CD8-positive, alpha-beta memory T cell (primary cell): ENCODE data around the gene TRANK1. TPM values are rescaled to one million over a fixed set of nuclear protein-coding genes. Genes with fewer than 3 reads are reported as not detected.

Experiments
- CTCF ChIA-PET: fragments of 350-600 bp; sonication (Branson Sonifier 250); formaldehyde crosslinking; loops from one replicate; lab custom pipeline; 2021; ENCODE audit warnings: antibody characterized with exemption; lab: Charles Lee
- POLR2A ChIA-PET: fragments of 350-600 bp; sonication (Branson Sonifier 250); formaldehyde crosslinking; loops from one replicate; lab custom pipeline; 2021; ENCODE audit warnings: antibody characterized with exemption; lab: Charles Lee
- DNase-seq, 5 donors: peaks; one replicate each; pipeline versions ENCODE4 v3.0.0 to v3.0.0-alpha.2; 2020 to 2022; ENCODE audit warnings: mixed read lengths in 1 of 5
- H3K27ac ChIP-seq: one replicate; pipeline ENCODE4 v1.7.0; 2013; ENCODE audit warnings: low read depth, mild to moderate bottlenecking, low read length, moderate library complexity
- H3K27me3 ChIP-seq: 2 replicates; pipeline ENCODE4 v1.7.0; 2013; ENCODE audit warnings: low read length, mild to moderate bottlenecking; ENCODE audit not compliant: insufficient read depth, poor library complexity, severe bottlenecking
- H3K36me3 ChIP-seq: 2 replicates; pipeline ENCODE4 v1.7.0; 2013; ENCODE audit warnings: mild to moderate bottlenecking, low read length, moderate library complexity; ENCODE audit not compliant: insufficient read depth
- H3K4me1 ChIP-seq: 2 replicates; pipeline ENCODE4 v1.7.0; 2013; ENCODE audit warnings: mild to moderate bottlenecking, low read length, moderate library complexity; ENCODE audit not compliant: insufficient read depth
- H3K4me3 ChIP-seq: 2 replicates; pipeline ENCODE4 v1.7.0; 2013; ENCODE audit warnings: mild to moderate bottlenecking, low read length
- H3K9me3 ChIP-seq: 2 replicates; pipeline ENCODE4 v1.7.0; 2013; ENCODE audit warnings: mild to moderate bottlenecking, low read length
- H3K27ac Mint-ChIP-seq, 8 donors: one replicate each; pipeline ENCODE4 v1.8.0; 2020 to 2021; ENCODE audit warnings: mixed read lengths in 8 of 8, mild to moderate bottlenecking in 6 of 8, inconsistent platforms in 3 of 8, moderate library complexity in 3 of 8
- H3K27me3 Mint-ChIP-seq, 2 donors: one replicate each; pipeline ENCODE4 v1.8.0; 2020 to 2021; ENCODE audit warnings: mixed read lengths in 2 of 2, mild to moderate bottlenecking in 1 of 2, moderate library complexity in 1 of 2
- H3K36me3 Mint-ChIP-seq, 3 donors: one replicate each; pipeline ENCODE4 v1.8.0; 2020 to 2021; ENCODE audit warnings: mixed read lengths in 3 of 3, inconsistent platforms in 1 of 3, mild to moderate bottlenecking in 1 of 3
- H3K4me1 Mint-ChIP-seq, 3 donors: one replicate each; pipeline ENCODE4 v1.8.0; 2020 to 2021; ENCODE audit warnings: mixed read lengths in 3 of 3, inconsistent platforms in 1 of 3, mild to moderate bottlenecking in 1 of 3
- H3K4me3 Mint-ChIP-seq, 7 donors: one replicate each; pipeline ENCODE4 v1.8.0; 2020 to 2021; ENCODE audit warnings: mixed read lengths in 7 of 7, mild to moderate bottlenecking in 6 of 7, moderate library complexity in 4 of 7, inconsistent platforms in 2 of 7
- H3K9me3 Mint-ChIP-seq, 5 donors: one replicate each; pipeline ENCODE4 v1.8.0; 2020 to 2022; ENCODE audit warnings: mixed read lengths in 5 of 5, mild to moderate bottlenecking in 3 of 5, moderate library complexity in 2 of 5, inconsistent platforms in 1 of 5
- polyA plus RNA-seq: library from polyadenylated mRNA; unstranded; fragments of 300-500 nt; fragmentation: Illumina TruSeq; gene quantifications from one replicate; pipeline ENCODE4 v1.2.3, GENCODE V29; 2021
- total RNA-seq, 2 experiments: library from RNA; stranded (reverse); gene quantifications; one replicate each; pipeline ENCODE4 v1.2.3, GENCODE V29; 2021

TRANK1 gene
- total RNA-seq (10 to 100 TPM; 12.7 to 16.2 TPM), polyA plus RNA-seq (33.2 TPM)

- peak within 1 kb of the TSS; percentile 65 for H3K27ac ChIP-seq
- POLR2A ChIA-PET = interaction anchor here (0.6 to 2.3 kb wide), 7 partner anchors 9 to 68 kb away, joined by 3 to 25 read pairs (median 4); partner anchors contain the start of genes EPM2AIP1 and MLH1
- peaks cover 14 to 39% (median 24%) of the 10 kb centered on the region in 3 donors for H3K4me1 Mint-ChIP-seq
- H3K27me3 Mint-ChIP-seq = peaks cover 0 to 1% of the 10 kb centered on the region in 2 donors
- H3K36me3 ChIP-seq = no peaks in the 10 kb centered on the region
- no peaks in the 10 kb centered on the region for H3K27me3 ChIP-seq
- H3K27ac Mint-ChIP-seq = peak within 1 kb of the TSS; percentile 68 to 97 (median 88)
- peak within 1 kb of the TSS; percentile 86 to 91 (median 87) for H3K4me3 Mint-ChIP-seq
- H3K4me1 ChIP-seq = peaks cover 14% of the 10 kb centered on the region
- peaks cover 5 to 16% (median 15%) of the 10 kb centered on the region in 5 donors for H3K9me3 Mint-ChIP-seq
- H3K9me3 ChIP-seq = no peaks in the 10 kb centered on the region
- CTCF ChIA-PET = interaction anchor here (0.8 to 3.1 kb wide), 10 partner anchors 10 to 214 kb away, joined by 3 to 20 read pairs (median 3); no protein-coding TSS in a partner anchor
- peaks cover 3 to 24% (median 7%) of the 10 kb centered on the region in 3 donors for H3K36me3 Mint-ChIP-seq
- peak within 1 kb of the TSS; percentile 64 for H3K4me3 ChIP-seq
- peak; percentile 72 to 90 (median 83) for DNase-seq
Measured at GRCh38 chr3:36944641-36945270, at the start of gene TRANK1. Gene TRANK1 (minus strand): TSS chr3:36945054. CDS start chr3:36944809, 245 bp downstream.

GRCh38 chr3:36993326-36994283, 48.8 kb upstream of the TRANK1 start, which contains the start of gene MLH1:
Gene MLH1 (plus strand): TSS chr3:36993518. CDS start chr3:36993548, 30 bp downstream.
- Histone ChIP-seq H3K4me1 (peaks cover 48% of the 10 kb centered on the region), H3K4me3 (peak within 1 kb of the TSS; percentile 93), H3K27ac (peak within 1 kb of the TSS; percentile 100), H3K27me3 (no peaks in the 10 kb centered on the region), H3K36me3 (peaks cover 16% of the 10 kb centered on the region), H3K9me3 (no peaks in the 10 kb centered on the region)
- Mint-ChIP-seq H3K4me1 (peaks cover 19 to 40% (median 22%) of the 10 kb centered on the region in 3 donors), H3K4me3 (no peak within 1 kb of the TSS), H3K9me3 (no peaks in the 10 kb centered on the region), H3K27ac (no peak within 1 kb of the TSS), H3K27me3 (no peaks in the 10 kb centered on the region), H3K36me3 (peaks cover 18 to 36% (median 21%) of the 10 kb centered on the region in 3 donors)
- ChIA-PET POLR2A (interaction anchor here (0.5 to 2.8 kb wide), 14 partner anchors 12 to 346 kb away, joined by 3 to 25 read pairs (median 4); partner anchors contain the start of gene TRANK1), CTCF (interaction anchor here (0.7 to 2.2 kb wide), 5 partner anchors 35 to 220 kb away, joined by 3 to 12 read pairs (median 4); no protein-coding TSS in a partner anchor)
- DNase-seq = peak; percentile 91 to 99 (median 94)

- Mint-ChIP-seq H3K4me3 (no peak within 1 kb of the TSS), H3K27me3 (no peaks in the 10 kb centered on the region), H3K9me3 (no peaks in the 10 kb centered on the region), H3K36me3 (peaks cover 15 to 35% (median 16%) of the 10 kb centered on the region in 3 donors), H3K4me1 (peaks cover 15 to 45% (median 15%) of the 10 kb centered on the region in 3 donors), H3K27ac (no peak within 1 kb of the TSS)
- Histone ChIP-seq H3K27ac (peak within 1 kb of the TSS; percentile 100), H3K4me1 (peaks cover 55% of the 10 kb centered on the region), H3K36me3 (peaks cover 9% of the 10 kb centered on the region), H3K9me3 (no peaks in the 10 kb centered on the region), H3K4me3 (peak within 1 kb of the TSS; percentile 93), H3K27me3 (no peaks in the 10 kb centered on the region)
- DNase-seq = peak in 4 of 5 donors; percentile 95 to 100 (median 99)
- ChIA-PET POLR2A (interaction anchor here (0.5 to 2.8 kb wide), 14 partner anchors 12 to 224 kb away, joined by 3 to 25 read pairs (median 4); partner anchors contain the start of gene TRANK1), CTCF (interaction anchor here (0.7 to 2.2 kb wide), 7 partner anchors 15 to 221 kb away, joined by 3 to 12 read pairs (median 4); no protein-coding TSS in a partner anchor)
Measured at GRCh38 chr3:36992806-36993325, 48.0 kb upstream of the TRANK1 start, which contains the start of gene EPM2AIP1. Gene EPM2AIP1 (minus strand): TSS chr3:36993131. CDS start chr3:36993077, 54 bp downstream.

GRCh38 chr3:36991923-36992805, 47.3 kb upstream of the TRANK1 start:
- Mint-ChIP-seq H3K27ac (no peak overlapping the region), H3K9me3 (no peaks in the 10 kb centered on the region), H3K36me3 (peaks cover 10 to 35% (median 11%) of the 10 kb centered on the region in 3 donors), H3K4me1 (peaks cover 10 to 45% (median 11%) of the 10 kb centered on the region in 3 donors), H3K27me3 (no peaks in the 10 kb centered on the region), H3K4me3 (no peak overlapping the region)
- H3K4me3 ChIP-seq = peak overlapping the region; percentile 92
- H3K9me3 ChIP-seq = no peaks in the 10 kb centered on the region
- H3K4me1 ChIP-seq = peaks cover 58% of the 10 kb centered on the region
- H3K27me3 ChIP-seq = no peaks in the 10 kb centered on the region
- ChIA-PET POLR2A (interaction anchor here (0.6 to 2.8 kb wide), 11 partner anchors 11 to 225 kb away, joined by 3 to 25 read pairs (median 4); partner anchors contain the start of gene TRANK1), CTCF (interaction anchor here (0.8 to 2.2 kb wide), 5 partner anchors 16 to 222 kb away, joined by 3 to 12 read pairs (median 4); no protein-coding TSS in a partner anchor)
- DNase-seq = peak in 1 of 5 donors; percentile 51
- H3K36me3 ChIP-seq = peaks cover 13% of the 10 kb centered on the region
- H3K27ac ChIP-seq = peak overlapping the region; percentile 100

GRCh38 chr3:36991147-36991546, 46.3 kb upstream of the TRANK1 start:
- no peaks in the 10 kb centered on the region for H3K27me3 ChIP-seq
- Mint-ChIP-seq H3K4me3 (no peak overlapping the region), H3K9me3 (no peaks in the 10 kb centered on the region), H3K4me1 (peaks cover 1 to 42% (median 6%) of the 10 kb centered on the region in 3 donors), H3K27me3 (no peaks in the 10 kb centered on the region), H3K36me3 (peaks cover 2 to 34% (median 10%) of the 10 kb centered on the region in 3 donors), H3K27ac (peak overlapping the region in 3 of 8 donors; percentile 23 to 58 (median 54))
- POLR2A ChIA-PET = interaction anchor here (2.8 kb wide), 1 partner anchor 47 kb away, joined by 25 read pairs; the partner anchor contains the start of gene TRANK1
- CTCF ChIA-PET = interaction anchor here (1.4 kb wide), 1 partner anchor 57 kb away, joined by 4 read pairs; no protein-coding TSS in a partner anchor
- H3K4me3 ChIP-seq = peak overlapping the region; percentile 92
- no peaks in the 10 kb centered on the region for H3K9me3 ChIP-seq
- peaks cover 11% of the 10 kb centered on the region for H3K36me3 ChIP-seq
- H3K4me1 ChIP-seq = peaks cover 58% of the 10 kb centered on the region
- peak overlapping the region; percentile 100 for H3K27ac ChIP-seq
- DNase-seq = no peak

GRCh38 chr3:36989568-36989967, 44.7 kb upstream of the TRANK1 start:
- peaks cover 19% of the 10 kb centered on the region for H3K36me3 ChIP-seq
- Mint-ChIP-seq H3K4me1 (peaks cover 6 to 45% (median 10%) of the 10 kb centered on the region in 3 donors), H3K27me3 (no peaks in the 10 kb centered on the region), H3K9me3 (no peaks in the 10 kb centered on the region), H3K4me3 (peak overlapping the region in 5 of 7 donors; percentile 50 to 69 (median 58)), H3K27ac (peak overlapping the region in 6 of 8 donors; percentile 43 to 82 (median 71)), H3K36me3 (peaks cover 7 to 44% (median 23%) of the 10 kb centered on the region in 3 donors)
- H3K27me3 ChIP-seq = no peaks in the 10 kb centered on the region
- peak overlapping the region; percentile 14 for H3K4me3 ChIP-seq
- peak overlapping the region; percentile 2 for H3K27ac ChIP-seq
- H3K4me1 ChIP-seq = peaks cover 57% of the 10 kb centered on the region
- no peak for DNase-seq
- POLR2A ChIA-PET = interaction anchor here (0.6 kb wide), 1 partner anchor 11 kb away, joined by 3 read pairs; no protein-coding TSS in a partner anchor
- CTCF ChIA-PET = interaction anchor here (0.8 to 1.3 kb wide), 2 partner anchors 20 to 31 kb away, joined by 3 to 5 read pairs; no protein-coding TSS in a partner anchor
- H3K9me3 ChIP-seq = no peaks in the 10 kb centered on the region
